Mesenteric fat pad (tissue), 1 donor: ENCODE measurements around the gene GTPBP3. TPM values are rescaled to one million over a fixed set of nuclear protein-coding genes. Genes with fewer than 3 reads are reported as not detected.
A peak's percentile ranks its signal among the peaks of the same experiment; 100 is the strongest.
"Not testable (repeated sequence)": the region's sequence is repeated elsewhere in the genome, so short reads cannot be mapped to it uniquely, and the experiment has no call there.

Experiments used
- DNase-seq: peaks from one replicate; pipeline ENCODE4 v3.0.0-alpha.2; 2020; ENCODE audit warnings: low spot score
- long read RNA-seq: library from polyadenylated mRNA; unstranded; transcript quantifications from one replicate; pipeline ENCODE4 v2.0.0, GENCODE V29; 2020
- total RNA-seq: library from RNA; stranded (reverse); fragmentation: NEBNext Ultra II Directional; extraction: Animal tissue kit (Norgen Biotek cat#: 25700); gene quantifications from one replicate; pipeline ENCODE4 v1.2.1, GENCODE V29; 2021
- donor health status: DM: yes; HTN: yes; CAD: no.

The GTPBP3 gene, protein sequence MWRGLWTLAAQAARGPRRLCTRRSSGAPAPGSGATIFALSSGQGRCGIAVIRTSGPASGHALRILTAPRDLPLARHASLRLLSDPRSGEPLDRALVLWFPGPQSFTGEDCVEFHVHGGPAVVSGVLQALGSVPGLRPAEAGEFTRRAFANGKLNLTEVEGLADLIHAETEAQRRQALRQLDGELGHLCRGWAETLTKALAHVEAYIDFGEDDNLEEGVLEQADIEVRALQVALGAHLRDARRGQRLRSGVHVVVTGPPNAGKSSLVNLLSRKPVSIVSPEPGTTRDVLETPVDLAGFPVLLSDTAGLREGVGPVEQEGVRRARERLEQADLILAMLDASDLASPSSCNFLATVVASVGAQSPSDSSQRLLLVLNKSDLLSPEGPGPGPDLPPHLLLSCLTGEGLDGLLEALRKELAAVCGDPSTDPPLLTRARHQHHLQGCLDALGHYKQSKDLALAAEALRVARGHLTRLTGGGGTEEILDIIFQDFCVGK
- total RNA-seq = 13.1 TPM
- long read RNA-seq, transcript GTPBP3-222 (9 exons, 2,493 nt) = major isoform, 16 of 38 reads
- long read RNA-seq, transcript GTPBP3-201 (9 exons, 2,579 nt) = minor isoform, 7 of 38 reads
- long read RNA-seq, partial matches to known transcripts = 0 of 38 reads
- long read RNA-seq, other reads (novel, unspliced or antisense) = 14 of 38 reads

DNA sequence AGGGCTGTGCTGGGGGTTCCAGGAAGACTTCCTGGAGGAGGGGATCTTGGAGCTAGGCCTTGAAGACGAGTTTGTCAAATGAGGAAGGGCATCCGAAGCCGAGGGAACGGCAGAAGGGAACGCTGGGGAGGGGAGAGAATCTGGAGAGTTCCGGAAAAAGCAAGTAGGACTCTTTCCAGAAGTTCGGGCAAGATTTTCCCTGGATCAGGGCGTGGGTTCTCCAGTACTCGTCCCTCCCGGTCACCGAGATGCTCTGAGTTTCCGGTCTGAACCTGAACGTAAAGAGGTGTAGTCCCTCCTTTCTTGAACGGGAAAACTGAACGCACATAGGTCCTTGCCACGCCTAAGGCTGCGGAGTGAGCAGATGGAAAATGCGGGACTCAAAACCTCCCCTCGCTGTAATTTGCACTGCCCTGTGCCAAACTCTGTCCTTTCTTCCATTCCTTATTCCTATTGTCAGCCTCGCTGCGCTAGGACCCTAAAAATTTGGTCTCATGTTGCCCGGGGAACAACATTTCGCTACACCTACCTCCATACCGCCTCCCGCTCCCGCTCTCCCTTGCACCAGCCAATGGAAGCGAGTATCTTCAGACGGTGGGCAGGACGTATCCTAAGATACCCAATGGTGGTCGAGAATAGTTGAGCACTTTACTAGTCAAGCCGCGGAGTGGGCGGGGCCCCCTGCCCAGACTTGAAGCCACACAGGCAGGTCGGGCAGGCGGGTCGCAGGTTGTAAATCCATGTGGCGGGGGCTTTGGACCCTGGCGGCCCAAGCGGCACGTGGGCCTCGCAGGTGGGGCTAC lies at the start of gene GTPBP3:
Gene GTPBP3, plus strand, starts transcription at position 682 of the 803 bp plus-strand sequence. Its CDS starts 59 bp downstream, at position 741.
- DNase-seq = peak; percentile 95

DNA sequence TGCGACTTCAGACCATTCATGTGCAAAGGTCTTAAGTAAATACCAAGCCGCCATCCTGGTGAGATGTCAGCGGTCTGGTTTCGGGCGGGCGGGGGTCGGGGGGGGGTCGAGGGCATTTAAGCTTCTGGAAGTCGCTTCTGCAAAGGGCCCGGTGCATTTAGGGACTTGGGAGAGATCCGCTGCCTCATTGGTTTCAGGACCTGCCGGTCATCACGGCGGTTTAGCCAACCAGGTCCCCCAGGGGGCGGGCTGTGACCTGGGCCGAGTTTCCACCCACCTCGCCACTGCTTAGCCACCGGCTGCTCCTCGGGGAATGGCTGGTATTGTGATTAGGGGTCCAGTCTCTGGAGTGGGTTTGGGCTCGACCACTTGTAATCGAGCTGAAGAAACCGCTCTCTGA lies 47.9 kb upstream of the GTPBP3 start:
- DNase-seq = no peak

DNA sequence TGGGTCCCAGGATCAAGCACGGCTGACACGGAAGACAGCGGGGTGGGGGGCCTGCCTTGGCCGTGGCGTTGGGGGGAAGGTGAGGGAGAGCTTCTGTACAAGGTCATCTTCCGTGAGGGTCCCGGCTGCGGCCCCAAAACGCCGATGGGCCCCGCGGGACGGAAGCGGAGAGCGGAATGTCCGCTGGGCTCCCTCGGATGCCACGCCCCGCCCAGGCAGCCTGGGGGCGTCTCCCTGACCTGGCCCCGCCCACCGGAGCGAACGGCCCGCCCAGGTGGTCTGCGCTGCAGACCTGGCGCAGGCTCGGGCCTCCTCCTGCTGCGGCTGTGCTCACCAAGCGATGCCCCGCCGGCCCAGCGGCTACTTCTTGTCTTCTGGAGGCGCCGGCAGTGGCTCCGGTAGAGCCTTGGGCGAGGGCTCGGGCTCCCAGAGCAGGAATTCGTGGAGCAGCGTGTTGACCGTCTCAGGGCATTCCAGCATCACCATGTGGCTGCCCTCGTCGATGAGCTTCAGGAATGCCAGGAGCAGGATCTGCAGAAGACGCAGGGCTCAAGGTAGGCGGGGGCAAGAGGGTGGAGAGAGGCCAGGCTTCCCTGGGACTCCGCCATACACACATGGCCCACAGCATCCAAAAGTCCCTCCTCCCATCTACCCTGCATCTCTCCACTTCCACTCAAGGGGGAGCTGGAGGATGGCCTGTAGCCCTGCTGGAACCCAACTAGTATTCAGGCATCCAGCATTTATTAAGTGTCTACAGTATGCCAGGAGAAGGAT lies 44.9 kb upstream of the GTPBP3 start:
- DNase-seq = no peak

DNA sequence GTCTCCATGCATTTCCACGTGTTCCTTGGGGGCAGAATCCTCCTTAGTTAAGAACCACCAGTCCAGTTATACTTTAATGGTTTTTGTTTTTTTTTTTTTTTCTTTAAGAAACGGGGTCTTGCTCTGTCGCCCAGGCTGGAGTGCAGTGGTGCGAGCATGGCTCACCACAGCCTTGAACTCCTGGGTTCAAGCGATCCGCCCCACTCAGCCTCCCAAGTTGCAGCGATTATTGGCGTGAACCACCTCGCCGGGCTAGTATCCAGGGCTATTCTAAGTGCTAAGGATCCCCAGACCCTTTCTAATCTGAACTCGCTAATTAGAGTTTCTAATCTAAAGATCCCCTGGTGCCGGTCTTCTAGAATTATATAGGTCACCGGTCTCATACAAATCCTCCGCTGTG lies 43.7 kb upstream of the GTPBP3 start:
- DNase-seq = no peak

DNA sequence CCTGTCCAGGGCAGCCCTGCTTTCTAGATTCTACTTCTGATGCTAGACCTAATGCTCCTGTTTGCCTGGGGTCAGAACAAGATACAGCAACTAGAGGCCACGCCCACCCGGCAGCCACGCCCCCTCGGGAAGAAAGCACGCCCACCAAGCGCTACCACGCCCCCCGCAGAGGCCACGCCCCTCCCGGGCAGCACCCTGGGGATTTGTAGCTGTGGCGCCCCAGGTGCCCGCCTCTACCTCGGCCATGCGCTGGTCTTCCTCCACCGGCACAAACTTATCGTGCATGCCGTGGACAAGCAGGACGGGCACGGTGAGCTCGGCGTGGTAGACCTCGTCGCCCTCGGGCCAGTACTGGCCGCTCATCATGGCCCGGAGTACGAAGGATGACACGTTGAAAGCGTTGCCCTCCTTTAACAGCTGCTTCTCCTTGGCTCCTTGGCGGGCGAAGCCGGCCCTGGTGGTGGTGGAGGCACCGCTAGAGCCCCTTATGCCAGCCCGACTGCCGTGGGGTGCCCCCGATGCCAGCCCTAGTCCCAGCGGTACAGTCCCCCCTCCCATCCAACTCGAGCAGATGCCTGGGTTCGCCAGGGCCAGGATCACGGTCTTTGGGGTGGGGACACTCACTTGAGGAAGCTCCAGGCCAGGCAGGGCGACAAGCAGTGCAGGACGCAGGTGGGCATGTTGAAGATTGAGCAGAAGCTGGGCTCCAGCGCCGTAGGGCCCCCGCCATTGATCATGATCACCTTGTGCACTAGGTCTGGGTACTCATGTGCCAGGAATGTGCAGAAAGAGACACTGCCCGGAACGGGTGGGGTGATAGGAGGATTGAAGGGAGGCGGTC lies 43.1 kb upstream of the GTPBP3 start:
- DNase-seq = no peak

DNA sequence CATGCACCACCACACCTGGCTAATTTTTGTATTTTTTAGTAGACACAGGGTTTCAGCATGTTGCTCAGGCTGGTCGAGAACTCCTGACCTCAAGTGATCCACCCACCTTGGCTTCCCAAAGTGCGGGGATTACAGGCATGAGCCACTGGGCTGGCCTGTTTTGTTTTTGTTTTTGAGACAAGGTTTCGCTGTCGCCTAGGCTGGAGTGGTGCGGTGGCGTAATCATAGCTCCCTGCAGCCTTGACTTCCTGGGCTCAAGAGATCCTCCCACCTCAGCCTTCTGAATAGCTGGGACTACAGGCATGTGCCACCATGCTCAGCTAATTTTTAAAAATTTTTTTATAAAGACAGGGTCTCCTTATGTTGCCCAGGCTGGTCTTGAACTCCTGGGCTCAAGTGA lies 41.8 kb upstream of the GTPBP3 start:
- DNase-seq = not testable (repeated sequence)

DNA sequence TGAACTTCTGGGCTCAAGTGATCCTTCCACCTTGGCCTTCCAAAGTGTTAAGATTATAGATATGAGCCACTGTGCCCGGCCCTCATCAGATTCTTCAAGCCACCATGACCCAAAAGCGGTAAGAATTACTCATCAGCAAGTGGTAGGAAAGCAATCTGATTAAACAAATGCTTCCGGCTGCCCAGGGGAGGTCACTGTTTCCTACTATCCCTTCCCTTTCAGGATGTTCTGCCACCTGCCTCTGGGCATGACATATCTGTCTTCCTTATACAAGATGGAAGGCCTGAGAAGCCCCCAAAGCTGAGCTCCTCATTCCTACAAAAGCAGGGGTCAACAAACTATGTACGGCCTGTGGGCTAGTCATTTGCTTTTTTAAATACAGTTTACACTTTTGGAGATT lies 41.1 kb upstream of the GTPBP3 start:
- DNase-seq = no peak

DNA sequence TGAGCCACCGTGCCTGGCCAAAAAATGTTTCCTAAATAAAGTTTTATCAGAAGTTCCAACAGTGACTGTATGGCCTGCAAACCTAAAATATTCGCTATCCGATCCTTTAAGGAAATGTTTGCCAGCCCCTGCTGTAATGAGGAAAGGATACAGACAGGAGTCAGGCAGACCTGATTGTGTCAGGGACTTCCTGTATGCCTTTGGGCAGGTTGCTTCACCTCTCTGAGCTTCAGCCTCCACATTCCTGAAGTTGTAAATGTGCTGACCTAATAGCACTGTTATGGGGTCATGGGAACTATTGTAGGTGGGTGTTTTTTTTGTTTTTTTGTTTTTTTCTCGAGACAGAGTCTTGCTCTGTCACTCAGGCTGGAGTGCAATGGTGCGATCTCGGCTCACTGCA lies 40.4 kb upstream of the GTPBP3 start:
- DNase-seq = no peak

DNA sequence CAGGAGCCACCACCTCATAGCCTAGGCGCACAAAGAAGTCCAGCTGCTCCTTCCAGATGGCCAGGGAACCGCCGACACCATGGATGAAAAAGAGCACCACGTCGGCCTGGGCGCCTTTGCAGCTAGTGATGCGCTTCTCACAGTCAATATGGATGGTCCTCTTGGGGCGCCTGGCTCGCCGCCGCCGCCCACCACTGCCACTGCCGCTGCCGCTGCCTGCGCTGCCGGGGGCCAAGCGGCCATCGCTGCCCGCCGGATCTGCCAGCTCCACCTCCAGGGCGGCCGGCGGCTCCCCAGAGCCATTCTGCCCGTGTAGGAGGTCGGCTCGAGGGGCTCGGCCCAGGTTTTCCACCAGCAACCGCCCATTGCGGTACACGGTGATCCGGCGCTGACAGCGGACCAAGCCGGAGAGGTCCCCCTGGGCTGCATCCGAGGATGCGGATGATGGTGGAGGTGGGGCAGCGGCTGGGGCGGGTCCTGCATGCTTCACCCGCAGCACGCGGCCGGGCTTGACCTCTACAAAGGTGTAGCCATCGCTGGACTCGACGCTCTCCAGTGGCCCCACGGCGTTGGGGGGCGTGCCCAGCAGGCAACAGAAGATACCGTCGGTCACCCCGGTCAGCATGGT lies 36.2 kb upstream of the GTPBP3 start:
- peak; percentile 82 for DNase-seq

DNA sequence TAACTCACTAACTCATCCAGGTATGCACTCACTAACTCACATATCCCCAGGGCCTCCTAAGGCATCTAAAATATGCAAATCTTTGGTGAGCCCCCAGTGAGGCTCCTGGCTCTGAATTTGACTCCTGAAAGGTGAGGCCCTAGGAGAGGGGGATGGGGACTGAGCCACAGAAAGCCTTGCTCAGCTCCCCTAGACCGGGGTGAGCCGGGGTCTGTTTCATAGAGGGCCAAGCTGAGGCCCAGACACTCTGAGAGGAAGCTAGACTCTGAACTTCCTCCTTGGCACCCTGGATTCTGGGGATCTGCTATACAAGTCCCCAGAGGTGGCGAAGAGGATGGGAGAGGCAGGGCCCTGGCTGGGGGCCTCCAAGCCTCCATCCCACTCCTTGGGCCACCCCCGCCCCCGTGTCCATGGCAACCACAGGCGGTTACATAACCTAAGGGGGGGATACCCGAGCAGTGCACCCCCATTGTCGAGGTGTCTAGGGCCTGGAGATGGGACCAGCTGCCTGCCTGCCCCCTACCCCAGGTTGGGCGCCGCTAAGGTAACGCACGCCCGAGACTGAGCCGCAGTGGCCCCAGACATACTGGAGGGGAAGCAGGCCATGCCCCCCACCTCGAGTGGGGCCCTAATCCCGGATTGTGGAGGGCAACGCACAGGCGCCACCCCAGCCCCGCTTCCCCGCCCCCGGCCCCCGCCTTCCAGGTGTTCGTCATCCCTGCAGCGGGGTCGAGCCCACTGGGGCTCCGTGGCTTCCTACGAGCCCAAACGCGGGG lies 34.8 kb upstream of the GTPBP3 start:
- no peak for DNase-seq

DNA sequence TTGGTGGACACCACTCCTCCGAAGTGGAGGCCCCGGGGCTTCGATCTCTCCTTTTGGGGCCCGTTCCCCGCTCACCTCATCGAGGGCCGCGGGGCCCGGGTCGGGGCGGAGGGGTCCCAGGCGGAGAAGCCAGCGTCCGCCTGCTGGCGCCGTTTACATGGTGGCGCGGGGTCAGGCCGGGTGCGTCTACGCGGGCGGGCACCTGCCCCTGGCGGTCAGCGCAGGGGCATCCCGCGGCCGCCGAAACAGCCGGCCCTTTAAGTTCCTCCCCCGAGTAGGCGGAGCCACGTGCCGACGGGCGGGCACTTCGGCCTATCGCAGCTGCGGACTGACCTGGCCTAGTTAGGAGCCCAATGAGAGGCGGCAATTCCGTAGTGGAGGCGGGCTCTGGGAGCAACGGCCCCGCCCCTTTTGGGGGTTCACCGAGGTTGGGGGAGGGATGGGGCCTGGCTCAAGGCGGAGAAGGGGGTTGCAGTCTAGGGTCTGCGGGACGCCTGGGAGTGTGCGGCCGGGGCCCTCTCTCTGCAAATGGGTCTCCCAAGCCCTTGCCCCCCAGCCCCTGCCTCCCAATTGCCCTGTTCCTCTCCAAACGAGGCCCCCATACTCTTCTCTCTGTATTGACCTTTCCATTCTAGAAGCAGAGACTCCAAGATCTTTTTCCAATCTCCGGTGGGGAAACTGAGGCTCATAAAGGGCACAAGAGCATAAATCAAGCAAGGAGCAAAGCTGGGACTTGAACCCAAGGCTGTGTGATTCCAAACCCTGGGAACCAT lies 34.0 kb upstream of the GTPBP3 start, which contains the start of gene ABHD8:
Gene ABHD8, minus strand, starts transcription at position 259 of the 773 bp plus-strand sequence. CDS start 1,809 bp downstream, outside the sequence.
- DNase-seq = peak; percentile 98

DNA sequence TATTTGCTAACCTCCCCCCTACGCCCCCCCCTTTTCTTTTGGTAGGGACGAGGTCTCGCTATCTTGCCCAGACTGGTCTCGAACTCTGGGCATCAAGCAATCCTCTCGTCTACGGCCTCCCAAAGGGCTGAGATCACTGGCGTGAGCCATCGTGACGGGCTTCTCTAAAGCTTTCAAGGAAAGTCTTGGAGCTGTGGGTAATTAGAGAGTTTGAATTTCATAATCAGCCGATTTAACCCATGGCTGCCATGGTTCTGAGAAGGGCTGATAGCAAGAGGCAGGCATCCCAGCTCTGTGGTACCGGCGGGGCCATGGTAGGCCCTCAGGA lies 33.4 kb upstream of the GTPBP3 start:
- no peak for DNase-seq

DNA sequence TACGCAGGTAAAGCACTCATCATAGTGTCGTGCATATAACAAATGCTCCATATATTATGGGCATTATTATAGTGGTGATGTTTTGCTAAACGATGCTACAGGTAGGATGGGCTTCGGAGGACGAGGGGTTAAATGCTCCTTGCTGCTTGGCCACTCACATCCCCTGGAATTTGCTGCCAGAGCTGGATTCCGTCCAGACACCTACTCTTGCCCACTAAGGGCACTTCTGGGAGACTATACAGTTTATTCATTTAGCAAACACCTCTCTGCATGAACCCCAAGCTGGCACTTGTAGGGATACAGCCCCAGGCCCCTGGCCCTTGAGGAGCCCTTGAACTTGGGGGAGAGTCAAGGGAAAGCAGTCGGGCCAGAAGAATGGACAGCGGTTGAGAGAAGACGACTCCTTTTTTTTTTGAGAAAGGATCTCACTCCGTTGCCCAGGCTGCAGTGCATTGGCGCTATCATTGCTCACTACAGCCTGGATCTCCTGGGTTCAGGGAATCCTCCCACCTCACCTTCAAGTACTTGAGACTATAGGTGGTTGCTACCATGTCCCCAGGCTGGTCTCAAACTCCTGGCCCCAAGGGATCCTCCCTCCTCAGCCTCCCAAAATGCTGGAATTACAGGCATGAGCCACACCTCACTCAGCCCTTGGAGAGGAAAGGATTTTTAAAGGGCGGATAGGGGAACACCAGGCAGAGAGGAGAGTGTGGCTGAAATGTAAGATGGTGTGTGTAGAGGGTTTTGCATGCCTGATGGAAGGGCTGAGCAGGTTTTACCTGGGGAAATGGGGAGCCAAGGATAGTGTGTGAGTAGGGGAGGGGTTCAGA lies 32.8 kb upstream of the GTPBP3 start:
- DNase-seq = no peak

DNA sequence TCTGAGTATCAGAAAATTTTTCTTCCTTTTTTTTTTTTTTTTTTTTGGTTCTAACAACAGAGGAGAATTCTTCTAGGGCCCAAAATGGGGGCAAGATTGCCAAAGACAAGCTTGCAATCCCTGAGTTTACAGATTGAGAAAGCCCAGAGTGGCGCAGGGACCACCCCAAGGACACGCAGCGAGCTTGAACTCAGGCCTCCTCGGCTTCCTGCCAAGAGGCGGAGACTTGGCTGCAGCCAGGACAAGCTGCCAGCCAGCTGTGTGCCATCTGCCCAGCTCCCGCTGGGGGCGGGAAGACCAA lies 32.2 kb upstream of the GTPBP3 start:
- DNase-seq = no peak

DNA sequence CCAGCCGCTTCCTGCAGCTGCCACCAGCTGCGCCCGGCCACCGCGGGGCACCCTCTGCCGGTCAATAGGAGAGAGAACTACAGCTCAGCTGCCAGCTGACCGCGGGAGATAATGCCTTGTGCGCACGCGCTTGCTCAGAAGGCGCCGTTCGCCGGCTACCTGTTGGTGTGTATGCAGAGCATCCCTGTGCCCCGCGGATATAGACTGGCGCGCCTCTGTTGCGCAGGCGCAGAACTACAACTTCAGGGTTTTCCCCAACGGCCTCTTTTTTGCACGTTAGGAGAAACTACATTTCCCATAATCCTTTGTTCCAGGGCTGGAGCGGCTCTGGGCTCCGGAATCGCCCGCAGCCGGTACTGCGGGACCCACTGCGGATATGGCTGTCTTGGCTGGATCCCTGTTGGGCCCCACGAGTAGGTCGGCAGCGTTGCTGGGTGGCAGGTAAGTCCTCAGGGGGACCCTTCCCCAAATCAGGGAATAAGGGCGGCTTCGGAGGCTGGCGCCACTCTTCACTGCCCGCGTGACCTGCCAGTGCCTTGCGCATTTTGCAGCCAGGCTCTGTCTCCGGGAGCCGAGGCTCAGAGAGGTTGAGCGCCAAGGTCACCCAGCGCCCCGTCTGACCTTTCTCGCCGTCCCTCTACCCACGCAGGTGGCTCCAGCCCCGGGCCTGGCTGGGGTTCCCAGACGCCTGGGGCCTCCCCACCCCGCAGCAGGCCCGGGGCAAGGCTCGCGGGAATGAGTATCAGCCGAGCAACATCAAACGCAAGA lies 31.7 kb upstream of the GTPBP3 start, which contains the start of gene MRPL34:
Gene MRPL34, plus strand, starts transcription at position 356 of the 768 bp plus-strand sequence. Its CDS starts 21 bp downstream, at position 377.
- peak; percentile 97 for DNase-seq

DNA sequence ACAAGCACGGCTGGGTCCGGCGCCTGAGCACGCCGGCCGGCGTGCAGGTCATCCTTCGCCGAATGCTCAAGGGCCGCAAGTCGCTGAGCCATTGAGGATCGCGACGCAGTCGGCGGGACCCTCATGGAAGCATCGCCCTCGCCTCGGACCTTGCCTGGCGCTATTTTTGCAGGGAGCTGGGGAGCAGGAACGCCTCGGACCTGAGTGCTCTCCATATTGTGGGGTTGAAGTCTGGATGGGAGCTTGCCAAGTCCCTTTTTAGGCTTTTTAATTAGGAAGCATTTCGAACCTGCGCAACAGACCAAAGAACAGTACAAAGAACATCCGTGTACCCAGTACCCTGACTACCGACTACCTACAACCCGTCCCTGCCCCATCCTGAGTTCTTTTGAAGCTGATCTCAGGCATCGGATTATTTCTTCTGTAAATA lies 31.1 kb upstream of the GTPBP3 start:
- no peak for DNase-seq
